ENCODE data around the gene PCSK7.

PCSK7 gene

DNA sequence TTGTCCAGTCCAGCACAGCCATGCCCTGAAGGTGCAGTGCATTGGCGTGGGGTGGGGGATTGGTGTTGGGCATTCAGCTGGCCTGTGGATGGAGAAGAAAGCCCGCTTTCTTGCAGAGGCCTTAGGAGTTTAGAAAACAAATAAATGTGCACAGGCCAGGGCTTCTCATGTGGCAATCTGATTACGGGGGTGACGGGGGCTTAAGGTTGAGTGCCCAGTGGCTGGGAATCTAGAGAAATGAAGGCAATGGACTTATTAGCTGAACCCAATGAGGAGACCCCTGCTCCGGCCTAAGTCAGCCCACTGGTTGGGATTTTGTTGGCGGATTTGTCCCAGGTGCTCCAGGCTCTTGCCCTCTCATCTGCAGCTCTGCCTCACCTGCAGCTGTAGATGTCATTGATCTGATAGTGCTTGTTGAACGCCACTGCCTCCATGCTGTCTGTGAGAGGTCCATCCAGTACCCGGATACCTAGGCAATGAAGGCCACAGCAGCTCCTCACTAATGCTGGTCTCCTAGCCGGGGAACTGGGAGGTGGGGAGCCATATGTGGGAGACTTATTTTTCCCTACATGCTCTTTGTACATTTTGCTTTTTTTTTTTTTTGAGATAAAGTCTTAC lies 6.2 kb downstream of the PCSK7 start:
- Histone ChIP-seq H3K9ac (ENCODE audit: low read depth, low read length) (no peak overlapping the region), H3K9me3 (ENCODE audit: control insufficient read depth, insufficient read depth, low read length) (no peaks in the 10 kb centered on the region), H3K4me1 (ENCODE audit: insufficient read depth, low read length) (no peaks in the 10 kb centered on the region), H3K36me3 (ENCODE audit: insufficient read depth, low read length) (peaks cover 6% of the 10 kb centered on the region)

DNA sequence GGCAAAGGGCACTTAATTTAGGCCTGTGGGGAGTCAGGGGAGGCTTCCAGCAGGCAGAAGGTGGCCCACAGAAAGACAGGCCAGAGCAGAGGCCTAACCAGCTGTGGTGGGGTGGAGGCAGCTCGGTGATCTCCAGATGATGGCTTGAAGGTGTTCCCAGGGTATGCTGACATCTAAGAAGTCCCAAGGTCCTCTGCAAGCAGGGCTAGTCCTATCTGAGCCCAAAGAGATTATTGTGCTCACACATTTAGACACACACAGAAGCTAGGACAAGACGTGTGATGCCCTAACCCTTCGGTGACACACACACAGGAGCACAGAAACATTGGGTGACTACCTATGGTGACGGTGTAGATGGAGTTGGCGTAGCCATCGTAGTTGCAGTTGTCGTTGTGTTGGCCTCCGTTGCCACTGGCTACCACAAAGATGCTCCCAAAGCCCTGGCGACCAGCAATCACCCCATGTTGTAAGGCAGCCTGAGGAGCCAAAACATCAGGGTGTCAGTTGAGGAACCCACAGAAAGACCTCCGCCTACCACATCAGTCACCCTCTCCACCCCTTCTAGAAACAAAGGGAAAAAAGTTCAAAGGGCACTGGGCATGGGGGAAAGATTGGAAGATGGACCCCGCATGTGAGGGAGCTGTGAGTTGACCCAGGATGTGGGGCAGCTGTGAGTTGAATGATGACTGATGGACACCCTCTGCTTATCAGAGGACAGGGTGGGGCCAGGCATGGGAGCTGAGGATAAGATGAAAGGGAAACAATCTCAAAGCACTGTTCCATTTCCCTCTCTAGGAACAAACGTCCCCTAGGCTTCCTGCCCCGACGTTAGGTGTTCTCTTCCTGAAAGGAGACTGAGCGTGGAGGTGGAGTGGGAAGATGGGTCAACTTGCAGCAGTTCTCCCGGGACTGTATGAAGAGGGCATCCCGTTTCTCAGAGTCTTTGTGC lies 7.9 kb downstream of the PCSK7 start:
- Histone ChIP-seq H3K36me3 (ENCODE audit: insufficient read depth, low read length) (peaks cover 13% of the 10 kb centered on the region), H3K4me1 (ENCODE audit: insufficient read depth, low read length) (no peaks in the 10 kb centered on the region), H3K9me3 (ENCODE audit: control insufficient read depth, insufficient read depth, low read length) (no peaks in the 10 kb centered on the region), H3K9ac (ENCODE audit: low read depth, low read length) (no peak overlapping the region)

DNA sequence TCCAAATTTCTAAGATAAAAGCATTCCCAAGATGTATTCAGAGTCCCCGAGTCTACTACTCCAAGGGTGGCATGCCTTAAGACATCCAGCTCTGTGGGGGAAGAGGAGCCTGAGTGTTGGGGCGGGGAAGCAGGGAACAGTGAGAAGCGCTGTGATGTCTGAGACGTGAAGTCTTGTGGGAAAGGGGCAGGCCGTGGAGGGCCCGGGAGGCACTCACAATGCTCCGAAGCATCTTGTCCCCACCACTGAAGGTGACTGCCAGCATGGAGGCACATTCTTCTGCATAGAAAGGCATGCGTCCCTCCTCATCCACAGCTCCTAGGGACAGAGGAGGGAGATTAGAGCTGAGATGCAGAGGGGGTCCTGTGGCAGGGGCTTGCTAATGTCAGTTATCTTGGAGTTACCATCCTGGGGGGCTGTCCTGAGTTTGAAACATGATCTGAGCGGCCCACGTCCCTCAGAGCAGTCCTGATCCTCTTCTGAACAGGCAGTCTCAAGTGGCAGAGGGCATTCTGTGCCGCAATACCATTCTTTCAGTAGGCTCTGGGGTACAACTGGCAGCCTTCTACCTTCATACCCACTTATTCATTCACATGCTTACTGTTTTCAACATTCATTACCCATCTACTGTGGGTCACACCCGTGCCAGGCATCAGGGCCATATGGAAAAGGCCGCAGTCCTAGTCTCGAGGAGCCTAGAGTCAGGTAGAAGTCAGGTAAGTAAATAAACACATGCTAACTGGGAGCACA lies 8.7 kb downstream of the PCSK7 start:
- Histone ChIP-seq H3K4me1 (ENCODE audit: insufficient read depth, low read length) (no peaks in the 10 kb centered on the region), H3K36me3 (ENCODE audit: insufficient read depth, low read length) (peaks cover 20% of the 10 kb centered on the region), H3K9me3 (ENCODE audit: control insufficient read depth, insufficient read depth, low read length) (no peaks in the 10 kb centered on the region), H3K9ac (ENCODE audit: low read depth, low read length) (no peak overlapping the region)

DNA sequence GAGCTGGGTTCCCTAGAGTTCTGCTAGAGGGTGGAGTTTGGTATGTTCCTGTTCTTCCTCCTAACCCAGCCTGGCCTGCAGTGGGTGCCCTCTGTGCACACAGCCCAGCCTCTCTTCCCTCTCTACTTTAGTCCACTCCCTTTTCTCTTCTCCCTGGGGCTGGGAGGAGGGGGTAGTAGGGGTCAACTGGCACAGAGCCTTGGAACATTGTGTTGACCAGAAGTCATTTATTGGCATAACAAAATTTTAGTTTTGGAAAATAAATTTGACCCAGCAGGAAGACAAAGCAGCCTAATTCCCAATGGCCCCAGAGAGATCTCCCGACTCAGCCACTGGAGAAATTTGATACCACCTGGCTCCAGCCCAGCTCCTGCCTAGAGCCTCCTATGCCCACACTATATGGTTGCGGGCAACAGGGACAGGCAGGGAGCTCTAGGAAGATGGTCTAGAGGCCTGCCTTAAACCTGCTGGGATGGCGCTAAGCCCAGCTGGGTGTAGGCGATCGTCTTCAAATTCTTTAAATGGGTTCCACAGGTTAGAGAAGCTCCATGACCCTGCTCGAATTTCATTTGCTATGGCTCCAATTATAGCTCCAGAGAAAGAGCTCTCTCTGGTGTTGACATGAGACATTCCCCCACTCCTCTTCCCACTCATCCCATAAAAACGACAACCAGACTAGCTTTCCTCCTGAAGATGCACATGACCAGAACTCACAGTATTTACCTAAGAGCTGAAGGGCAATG lies 9.9 kb downstream of the PCSK7 start:
- Histone ChIP-seq H3K36me3 (ENCODE audit: insufficient read depth, low read length) (peaks cover 21% of the 10 kb centered on the region), H3K4me1 (ENCODE audit: insufficient read depth, low read length) (no peaks in the 10 kb centered on the region)

DNA sequence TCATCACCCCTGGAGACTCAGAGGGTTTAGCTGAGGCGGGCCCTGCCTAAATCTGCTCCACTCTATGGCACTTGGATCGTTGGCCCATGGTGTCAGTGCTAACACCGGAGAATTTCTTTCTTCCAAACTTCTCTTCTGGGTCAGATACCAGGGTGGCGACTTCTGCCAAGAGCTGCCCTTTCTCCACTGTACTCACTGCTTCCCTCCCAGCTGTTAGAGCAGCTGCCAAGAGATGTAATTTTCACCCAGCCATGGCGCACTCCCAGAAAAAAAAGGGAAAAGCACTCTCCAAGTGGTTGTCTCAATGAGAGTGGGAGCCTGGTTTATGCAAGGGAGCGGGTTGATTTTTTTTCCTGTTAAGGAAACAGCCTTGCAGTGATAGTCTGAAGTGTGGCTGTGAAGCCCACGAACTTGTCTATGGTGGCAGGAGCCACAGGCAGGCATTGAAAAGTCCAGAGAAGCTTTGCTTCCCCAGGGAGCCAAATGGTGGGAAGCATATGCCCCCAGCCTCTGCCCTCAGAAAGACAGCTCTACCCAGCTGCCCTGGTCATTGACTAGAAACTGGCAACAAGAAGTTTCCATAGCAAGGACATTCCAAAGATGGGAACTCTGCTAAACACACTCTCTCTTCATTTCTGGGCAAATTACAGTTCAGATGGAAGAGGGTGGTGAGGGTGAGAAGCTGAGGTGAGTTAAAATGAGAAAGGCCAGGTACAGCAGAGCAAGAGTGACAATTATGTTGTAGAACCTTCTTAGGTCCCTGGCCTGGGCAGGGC lies 10.7 kb downstream of the PCSK7 start:
- no peaks in the 10 kb centered on the region for H3K4me1 ChIP-seq (ENCODE audit: insufficient read depth, low read length)
- peaks cover 22% of the 10 kb centered on the region for H3K36me3 ChIP-seq (ENCODE audit: insufficient read depth, low read length)
- no peaks in the 10 kb centered on the region for H3K9me3 ChIP-seq (ENCODE audit: control insufficient read depth, insufficient read depth, low read length)
- H3K9ac ChIP-seq (ENCODE audit: low read depth, low read length), result no peak overlapping the region

More for the DNA sequence above, 9.9 kb downstream of the PCSK7 start:
- Histone ChIP-seq H3K9me3 (ENCODE audit: control insufficient read depth, insufficient read depth, low read length) (no peaks in the 10 kb centered on the region), H3K9ac (ENCODE audit: low read depth, low read length) (no peak overlapping the region)

DNA sequence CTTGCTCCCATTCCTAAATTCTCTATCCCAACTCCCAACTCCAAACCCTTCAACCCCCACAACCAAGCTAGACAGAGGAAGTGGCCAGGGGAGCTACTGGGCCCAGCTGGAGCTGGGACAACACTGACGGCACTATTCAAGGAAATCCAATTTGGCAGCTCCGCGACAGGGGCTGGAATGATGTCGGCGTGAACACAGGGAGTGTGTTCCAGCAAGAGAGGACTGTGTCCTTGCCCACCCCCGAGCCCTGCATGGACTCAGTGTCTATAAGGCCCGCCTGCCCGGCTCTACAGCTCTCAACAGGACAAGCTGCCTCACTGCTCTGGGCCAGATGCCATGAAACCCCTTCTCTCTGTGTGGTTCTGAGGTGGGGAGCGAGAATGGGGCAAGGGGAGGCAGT lies 11.3 kb downstream of the PCSK7 start:
- Histone ChIP-seq H3K9ac (ENCODE audit: low read depth, low read length) (no peak overlapping the region), H3K36me3 (ENCODE audit: insufficient read depth, low read length) (peaks cover 26% of the 10 kb centered on the region), H3K9me3 (ENCODE audit: control insufficient read depth, insufficient read depth, low read length) (no peaks in the 10 kb centered on the region), H3K4me1 (ENCODE audit: insufficient read depth, low read length) (no peaks in the 10 kb centered on the region)

DNA sequence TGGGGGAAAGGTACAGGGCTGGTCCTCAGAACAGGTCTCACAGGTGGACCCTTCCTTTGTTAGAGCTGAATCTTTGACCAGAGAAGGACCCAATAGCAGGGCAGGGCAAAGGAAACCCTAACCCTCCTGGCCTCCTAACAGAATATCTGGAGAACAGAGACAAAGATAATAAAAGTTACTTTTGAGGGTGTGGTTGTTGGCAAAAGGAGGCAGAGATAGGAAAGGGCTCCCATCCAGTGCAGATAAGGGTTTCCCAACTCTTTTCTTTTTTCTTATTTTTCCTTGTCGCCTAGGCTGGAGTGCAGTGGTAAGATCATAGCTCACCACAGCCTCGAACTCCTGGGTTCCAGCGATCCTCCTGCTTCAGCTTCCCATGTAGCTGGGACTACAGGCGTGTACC lies 11.9 kb downstream of the PCSK7 start:
- Histone ChIP-seq H3K4me1 (ENCODE audit: insufficient read depth, low read length) (no peaks in the 10 kb centered on the region), H3K9me3 (ENCODE audit: control insufficient read depth, insufficient read depth, low read length) (no peaks in the 10 kb centered on the region), H3K36me3 (ENCODE audit: insufficient read depth, low read length) (peaks cover 26% of the 10 kb centered on the region), H3K9ac (ENCODE audit: low read depth, low read length) (no peak overlapping the region)

DNA sequence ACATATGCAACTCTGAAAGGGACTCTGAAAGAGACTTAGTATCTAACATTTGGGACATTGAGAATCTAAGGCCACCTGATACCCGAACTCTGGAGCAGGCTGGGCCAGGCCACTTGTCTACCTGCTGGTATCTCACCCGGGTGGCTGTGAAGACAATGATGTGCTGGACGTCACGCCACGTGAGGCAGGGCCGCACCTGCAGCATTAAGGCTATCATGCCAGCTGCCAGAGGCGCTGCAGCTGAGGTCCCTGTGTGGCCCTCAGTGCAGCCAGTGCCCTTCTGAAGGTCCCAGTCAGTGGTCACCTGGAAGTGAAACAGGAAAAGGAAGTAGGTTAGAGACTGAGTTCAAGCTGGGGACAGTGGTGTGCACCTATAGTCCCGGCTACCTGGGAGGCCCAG lies 12.4 kb downstream of the PCSK7 start:
- Histone ChIP-seq H3K9me3 (ENCODE audit: control insufficient read depth, insufficient read depth, low read length) (no peaks in the 10 kb centered on the region), H3K4me1 (ENCODE audit: insufficient read depth, low read length) (no peaks in the 10 kb centered on the region), H3K9ac (ENCODE audit: low read depth, low read length) (no peak overlapping the region), H3K36me3 (ENCODE audit: insufficient read depth, low read length) (peaks cover 26% of the 10 kb centered on the region)

DNA sequence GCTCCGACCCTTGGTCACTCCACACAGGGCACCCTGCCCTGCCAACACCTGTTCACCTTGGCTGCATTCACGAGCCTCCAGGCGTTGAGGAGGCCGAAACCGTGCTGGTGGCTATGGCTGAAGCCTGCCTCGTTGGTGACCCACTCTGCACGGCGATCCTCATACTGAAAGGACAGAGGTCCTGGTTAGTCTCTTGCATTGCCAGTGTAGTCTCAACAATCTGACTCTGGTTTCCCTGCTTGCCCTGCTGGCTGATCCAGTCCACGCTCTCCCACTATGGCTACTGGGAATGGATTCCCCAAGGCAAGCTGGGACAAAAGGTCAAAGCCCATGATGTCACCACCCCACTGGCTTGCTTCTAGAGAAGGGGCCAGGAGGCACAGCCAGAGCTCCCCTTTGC lies 12.9 kb downstream of the PCSK7 start:
- Histone ChIP-seq H3K9me3 (ENCODE audit: control insufficient read depth, insufficient read depth, low read length) (no peaks in the 10 kb centered on the region), H3K36me3 (ENCODE audit: insufficient read depth, low read length) (peaks cover 26% of the 10 kb centered on the region), H3K9ac (ENCODE audit: low read depth, low read length) (no peak overlapping the region), H3K4me1 (ENCODE audit: insufficient read depth, low read length) (no peaks in the 10 kb centered on the region)

DNA sequence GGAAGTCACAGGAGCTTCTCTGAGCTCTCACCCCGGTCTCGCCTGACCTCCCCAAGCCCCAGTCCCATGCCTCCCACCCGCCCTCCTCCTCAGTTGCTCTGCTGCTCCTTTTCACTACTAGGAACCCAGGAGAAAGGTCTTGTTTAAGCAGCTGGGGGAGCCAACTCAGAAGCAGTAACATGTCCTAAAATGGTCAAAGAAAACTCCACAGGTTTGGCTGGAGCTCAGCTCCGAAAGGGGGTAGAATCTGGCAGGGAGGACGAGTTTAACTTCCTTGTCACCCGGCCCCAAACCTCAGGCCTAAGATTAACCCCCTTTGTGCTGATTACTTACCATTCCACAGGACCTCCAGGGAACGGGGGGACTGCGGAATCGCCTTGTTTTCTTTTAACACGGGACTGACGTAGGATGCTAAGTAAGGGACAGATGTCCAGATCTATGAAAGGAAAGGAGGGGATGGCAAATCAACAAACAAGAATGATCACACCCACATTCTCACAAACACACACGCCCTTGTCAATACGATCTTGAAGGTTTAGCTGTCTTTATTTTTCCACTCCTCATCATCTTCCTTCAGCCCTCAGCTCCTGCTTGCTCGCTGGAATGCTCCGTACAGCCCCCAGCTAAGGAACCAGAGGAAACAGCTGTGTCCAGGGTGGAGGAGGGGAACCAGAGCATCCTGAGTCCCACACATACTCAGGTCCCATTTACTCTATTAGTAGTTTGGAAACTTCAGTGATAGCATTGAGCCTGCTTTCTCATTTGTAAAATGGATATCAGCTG lies 13.5 kb downstream of the PCSK7 start:
- Histone ChIP-seq H3K36me3 (ENCODE audit: insufficient read depth, low read length) (peaks cover 20% of the 10 kb centered on the region), H3K9ac (ENCODE audit: low read depth, low read length) (no peak overlapping the region), H3K4me1 (ENCODE audit: insufficient read depth, low read length) (no peaks in the 10 kb centered on the region), H3K9me3 (ENCODE audit: control insufficient read depth, insufficient read depth, low read length) (no peaks in the 10 kb centered on the region)

DNA sequence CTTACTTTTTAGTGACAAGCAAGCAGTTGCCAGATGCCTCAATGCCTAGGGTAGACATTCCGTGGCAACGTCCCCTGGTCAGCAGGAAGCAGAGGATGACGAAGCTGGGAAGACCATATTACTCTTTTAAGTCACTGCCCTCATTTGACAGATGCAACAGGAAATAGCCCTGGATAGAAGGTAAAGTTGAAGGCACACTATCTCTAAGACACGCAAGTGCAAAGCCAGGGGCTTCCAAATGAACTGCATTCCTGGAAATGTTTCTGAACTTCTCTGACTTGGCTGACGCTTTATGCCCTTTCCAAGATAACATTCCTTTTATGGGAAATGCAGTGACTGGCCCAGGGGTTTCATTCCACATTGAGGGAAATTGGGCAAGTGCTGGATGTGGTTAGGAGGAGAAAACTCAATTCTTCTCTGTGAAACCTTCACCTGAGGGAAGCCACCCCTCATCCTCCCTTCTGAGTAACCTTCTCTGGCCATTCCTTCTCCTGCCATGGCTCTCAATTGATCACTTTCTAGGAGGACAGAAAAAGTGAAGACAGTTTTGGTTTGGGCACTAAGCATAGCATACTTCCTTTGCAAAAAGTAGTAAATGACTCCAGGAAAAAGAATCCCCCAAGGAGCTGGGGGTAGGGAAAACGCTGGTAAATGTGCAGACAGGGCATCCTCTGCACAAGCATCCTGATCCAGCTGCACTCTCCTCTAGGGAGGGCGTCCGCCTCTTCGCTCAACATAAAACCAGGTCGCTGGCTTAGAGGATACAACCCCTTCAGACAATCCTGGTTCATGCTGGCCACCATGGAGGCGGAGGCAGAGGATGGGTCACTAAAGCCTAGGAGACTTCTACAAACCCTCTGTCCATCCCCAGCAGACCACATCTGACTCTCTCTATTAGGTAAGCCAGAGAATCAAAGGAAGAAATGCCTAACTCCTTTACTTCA lies 14.5 kb downstream of the PCSK7 start:
- Histone ChIP-seq H3K9ac (ENCODE audit: low read depth, low read length) (no peak overlapping the region), H3K4me1 (ENCODE audit: insufficient read depth, low read length) (no peaks in the 10 kb centered on the region), H3K9me3 (ENCODE audit: control insufficient read depth, insufficient read depth, low read length) (no peaks in the 10 kb centered on the region), H3K36me3 (ENCODE audit: insufficient read depth, low read length) (peaks cover 20% of the 10 kb centered on the region)

DNA sequence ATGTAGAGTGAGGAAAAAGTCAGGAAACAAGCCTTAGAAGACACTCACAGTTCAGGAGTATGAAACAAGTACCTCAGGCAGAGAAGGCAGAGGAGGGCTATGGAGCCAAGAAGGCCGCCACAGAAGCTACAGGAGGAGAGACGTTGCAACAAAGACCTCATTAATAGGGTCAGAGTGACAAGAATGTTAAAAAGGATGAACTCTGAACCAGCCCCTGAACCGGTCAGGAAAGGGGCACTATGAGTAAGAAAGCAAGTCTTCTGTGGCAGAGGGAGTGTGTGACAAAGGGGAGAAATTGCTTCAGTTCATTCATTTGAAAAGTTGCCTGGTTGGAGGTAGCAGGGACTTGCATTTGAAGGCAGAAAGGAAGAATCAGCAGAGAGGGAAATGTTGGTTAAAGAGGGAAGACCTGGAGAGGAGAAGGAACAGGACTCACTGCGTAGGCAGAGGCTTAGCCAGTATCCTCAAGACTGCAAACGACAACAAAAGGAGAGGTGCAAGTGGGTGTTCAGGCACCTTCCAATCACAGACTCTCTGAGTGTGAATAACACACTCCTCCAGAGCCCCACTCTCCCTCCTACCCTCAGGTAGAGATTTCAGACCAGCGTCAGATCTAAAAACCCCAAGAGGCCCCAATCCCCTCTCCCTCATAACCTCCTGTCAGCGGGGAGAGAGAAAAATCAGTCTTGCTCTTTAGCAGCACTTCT lies 17.3 kb downstream of the PCSK7 start:
- Histone ChIP-seq H3K9ac (ENCODE audit: low read depth, low read length) (no peak overlapping the region), H3K9me3 (ENCODE audit: control insufficient read depth, insufficient read depth, low read length) (no peaks in the 10 kb centered on the region), H3K36me3 (ENCODE audit: insufficient read depth, low read length) (peaks cover 16% of the 10 kb centered on the region), H3K4me1 (ENCODE audit: insufficient read depth, low read length) (no peaks in the 10 kb centered on the region)

Data from ES-I3 (cell line).